ENCODE measurements around the gene KIAA0586. TPM values are rescaled to one million over a fixed set of nuclear protein-coding genes. Genes with fewer than 3 reads are reported as not detected.

KIAA0586 gene
- total RNA-seq, 1 experiment from 2014 or later = 20.4 TPM

- no peak for DNase-seq
- Histone ChIP-seq H3K36me3 (replicated peaks; ENCODE audit: control insufficient read depth, insufficient read depth, low read length) (no peaks in the 10 kb centered on the region), H3K27me3 (ENCODE audit: control insufficient read depth, insufficient read depth, low read length) (no peaks in the 10 kb centered on the region), H3K4me3 (ENCODE audit: insufficient read depth, low read depth, low read length) (no peak overlapping the region)
These were observed 120.1 kb downstream of the KIAA0586 start for GRCh38 chr14:58547649-58548048.

DNA sequence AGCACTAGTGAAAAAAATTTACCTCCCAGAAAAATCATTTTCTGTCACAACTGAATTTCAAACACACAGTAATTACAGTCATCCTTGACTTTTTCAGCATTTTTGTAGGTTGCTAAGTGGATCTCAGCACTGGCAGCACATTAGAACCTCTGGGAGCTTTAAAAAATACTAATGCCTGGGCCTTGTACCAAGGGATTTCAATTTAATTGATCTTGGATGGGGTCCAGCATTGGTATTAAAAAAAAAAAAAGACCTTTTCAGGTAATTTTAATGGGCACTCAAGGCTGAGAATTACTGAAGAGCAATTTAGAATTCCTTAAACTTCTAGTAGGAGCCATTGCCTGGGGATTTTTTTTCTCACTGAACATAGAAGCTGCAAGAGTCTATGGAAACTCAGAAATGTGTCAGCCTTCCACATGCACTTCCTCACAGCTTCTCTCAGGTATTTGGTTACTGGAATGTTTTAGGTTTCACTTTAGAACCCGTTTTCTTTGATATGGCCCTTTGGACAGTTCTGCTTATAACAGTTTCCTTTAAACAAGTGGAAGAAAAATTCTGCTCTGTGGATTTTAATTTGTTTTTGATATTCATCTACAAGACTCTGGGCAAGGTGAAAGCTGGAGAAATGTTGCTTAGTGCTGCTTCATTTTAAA, 121.7 kb downstream of the KIAA0586 start:
- Histone ChIP-seq H3K4me3 (ENCODE audit: insufficient read depth, low read depth, low read length) (no peak overlapping the region), H3K27me3 (ENCODE audit: control insufficient read depth, insufficient read depth, low read length) (no peaks in the 10 kb centered on the region), H3K36me3 (replicated peaks; ENCODE audit: control insufficient read depth, insufficient read depth, low read length) (no peaks in the 10 kb centered on the region)
- DNase-seq = no peak

DNA sequence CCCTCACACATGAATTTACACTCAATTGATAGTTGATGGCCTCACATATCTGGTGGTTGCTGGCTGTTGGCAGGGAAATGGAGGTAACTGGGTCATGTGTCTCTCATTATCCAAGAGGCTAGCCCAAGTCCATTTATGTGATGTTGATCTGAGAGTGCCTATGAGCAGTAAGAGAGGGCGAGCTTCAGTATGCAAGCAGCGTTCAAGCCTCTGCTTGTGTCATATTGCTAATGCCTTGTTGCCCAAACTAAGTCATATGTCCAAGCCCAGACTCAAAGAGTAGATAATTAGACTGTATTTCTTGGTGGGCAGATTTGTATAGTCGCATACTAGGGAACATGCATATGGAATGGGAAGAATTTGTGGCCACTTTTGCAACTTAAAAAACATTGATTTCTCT, 126.4 kb downstream of the KIAA0586 start:
- no peaks in the 10 kb centered on the region for H3K36me3 ChIP-seq (replicated peaks; ENCODE audit: control insufficient read depth, insufficient read depth, low read length)
- no peak for DNase-seq
- no peaks in the 10 kb centered on the region for H3K27me3 ChIP-seq (ENCODE audit: control insufficient read depth, insufficient read depth, low read length)
- H3K4me3 ChIP-seq (ENCODE audit: insufficient read depth, low read depth, low read length) = no peak overlapping the region

DNA sequence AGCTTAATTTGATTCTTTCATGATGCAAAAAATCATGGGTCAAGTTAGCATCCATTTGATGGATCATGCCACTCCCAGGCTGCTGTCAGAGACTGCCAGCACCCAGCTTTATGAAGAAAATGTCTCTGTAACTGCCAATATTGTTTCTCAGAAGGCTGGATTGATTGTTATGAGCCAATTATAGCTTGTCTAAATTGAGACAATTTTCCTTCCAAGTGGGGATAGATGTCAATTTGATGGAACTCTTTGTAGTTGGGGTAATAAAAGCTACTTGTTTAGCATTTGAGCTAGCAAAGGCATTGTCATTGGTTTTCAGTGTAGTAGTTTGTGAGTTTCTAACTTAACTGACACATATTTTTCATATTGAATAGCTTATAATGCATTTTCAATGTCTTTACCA, 128.1 kb downstream of the KIAA0586 start:
- H3K4me3 ChIP-seq (ENCODE audit: insufficient read depth, low read depth, low read length) = no peak overlapping the region
- no peaks in the 10 kb centered on the region for H3K27me3 ChIP-seq (ENCODE audit: control insufficient read depth, insufficient read depth, low read length)
- no peaks in the 10 kb centered on the region for H3K36me3 ChIP-seq (replicated peaks; ENCODE audit: control insufficient read depth, insufficient read depth, low read length)
- no peak for DNase-seq

- H3K36me3 ChIP-seq (replicated peaks; ENCODE audit: control insufficient read depth, insufficient read depth, low read length) = no peaks in the 10 kb centered on the region
- no peak for DNase-seq
- no peaks in the 10 kb centered on the region for H3K27me3 ChIP-seq (ENCODE audit: control insufficient read depth, insufficient read depth, low read length)
- H3K4me3 ChIP-seq (ENCODE audit: insufficient read depth, low read depth, low read length) = no peak overlapping the region
These were observed 129.7 kb downstream of the KIAA0586 start for GRCh38 chr14:58557242-58557641.

DNA sequence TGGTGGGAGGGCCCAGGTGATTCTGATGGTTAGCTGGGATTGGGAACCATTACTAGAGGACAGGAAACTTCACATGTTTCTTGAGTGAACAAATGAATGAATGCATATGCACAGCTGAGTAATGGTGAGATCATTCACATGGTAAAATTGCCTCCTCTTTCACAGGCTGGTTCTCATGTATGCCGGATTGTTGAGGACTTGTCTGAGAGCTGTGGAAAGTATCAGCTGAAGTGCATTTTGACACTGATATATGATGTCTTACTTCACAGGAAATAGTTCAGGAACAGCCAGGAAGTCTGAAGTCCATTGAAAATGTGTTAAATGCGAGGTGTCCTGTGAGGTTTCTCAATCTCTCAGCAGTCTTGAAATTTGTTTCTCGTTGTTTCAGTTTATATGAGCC, 132.7 kb downstream of the KIAA0586 start:
- H3K36me3 ChIP-seq (replicated peaks; ENCODE audit: control insufficient read depth, insufficient read depth, low read length) = no peaks in the 10 kb centered on the region
- H3K4me3 ChIP-seq (ENCODE audit: insufficient read depth, low read depth, low read length) = no peak overlapping the region
- H3K27me3 ChIP-seq (ENCODE audit: control insufficient read depth, insufficient read depth, low read length) = no peaks in the 10 kb centered on the region
- DNase-seq = no peak

DNA sequence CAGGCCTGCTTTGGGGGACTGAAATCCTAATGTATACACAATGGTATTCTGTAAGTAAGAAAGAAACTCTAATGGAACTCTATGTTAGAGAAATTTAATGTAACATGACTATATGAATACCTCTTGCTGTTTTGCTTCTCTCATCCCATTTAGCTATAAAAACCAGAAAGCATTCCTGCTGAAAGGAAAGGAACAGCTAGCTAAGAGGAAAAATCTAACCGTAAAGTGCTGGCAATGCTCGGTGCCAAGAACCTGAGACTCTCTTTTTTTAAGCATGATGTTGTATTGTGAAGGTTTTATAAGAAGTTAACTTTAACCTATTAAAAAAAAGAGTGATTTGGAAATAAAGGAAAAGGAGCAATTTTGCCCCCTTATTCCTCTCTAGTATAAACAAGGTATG, 134.6 kb downstream of the KIAA0586 start:
- no peaks in the 10 kb centered on the region for H3K27me3 ChIP-seq (ENCODE audit: control insufficient read depth, insufficient read depth, low read length)
- DNase-seq = no peak
- H3K4me3 ChIP-seq (ENCODE audit: insufficient read depth, low read depth, low read length) = no peak overlapping the region
- no peaks in the 10 kb centered on the region for H3K36me3 ChIP-seq (replicated peaks; ENCODE audit: control insufficient read depth, insufficient read depth, low read length)

- Histone ChIP-seq H3K36me3 (replicated peaks; ENCODE audit: control insufficient read depth, insufficient read depth, low read length) (no peaks in the 10 kb centered on the region), H3K27me3 (ENCODE audit: control insufficient read depth, insufficient read depth, low read length) (no peaks in the 10 kb centered on the region), H3K4me3 (ENCODE audit: insufficient read depth, low read depth, low read length) (no peak overlapping the region)
- DNase-seq = no peak
These were observed 136.5 kb downstream of the KIAA0586 start for GRCh38 chr14:58563978-58564377.

DNA sequence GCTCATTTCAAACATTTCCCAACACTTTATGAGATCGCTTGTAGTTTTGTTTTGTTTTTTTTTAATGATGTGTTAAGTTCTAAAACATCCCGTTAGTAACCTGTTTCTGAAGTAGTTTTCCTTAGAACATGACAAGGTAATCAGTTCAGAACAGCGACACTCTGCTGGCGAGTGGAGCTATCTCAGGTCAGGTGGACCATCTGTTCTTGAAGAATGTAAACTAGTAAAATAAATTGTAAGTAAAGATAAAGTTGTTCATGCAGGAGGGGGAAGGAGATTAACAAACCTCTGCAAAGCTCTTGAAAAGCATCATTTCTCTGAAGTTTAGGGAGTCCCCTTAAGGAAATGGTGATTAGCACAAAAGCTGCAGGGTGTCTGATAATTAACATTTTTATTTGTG, 138.3 kb downstream of the KIAA0586 start:
- no peak for DNase-seq
- no peak overlapping the region for H3K4me3 ChIP-seq (ENCODE audit: insufficient read depth, low read depth, low read length)

GRCh38 chr14:58566979-58567378, 139.5 kb downstream of the KIAA0586 start:
- DNase-seq = no peak
- H3K27me3 ChIP-seq (ENCODE audit: control insufficient read depth, insufficient read depth, low read length) = no peaks in the 10 kb centered on the region
- H3K36me3 ChIP-seq (replicated peaks; ENCODE audit: control insufficient read depth, insufficient read depth, low read length) = no peaks in the 10 kb centered on the region
- H3K4me3 ChIP-seq (ENCODE audit: insufficient read depth, low read depth, low read length) = no peak overlapping the region

More for the DNA sequence above, 138.3 kb downstream of the KIAA0586 start:
- Histone ChIP-seq H3K27me3 (ENCODE audit: control insufficient read depth, insufficient read depth, low read length) (no peaks in the 10 kb centered on the region), H3K36me3 (replicated peaks; ENCODE audit: control insufficient read depth, insufficient read depth, low read length) (no peaks in the 10 kb centered on the region)

DNA sequence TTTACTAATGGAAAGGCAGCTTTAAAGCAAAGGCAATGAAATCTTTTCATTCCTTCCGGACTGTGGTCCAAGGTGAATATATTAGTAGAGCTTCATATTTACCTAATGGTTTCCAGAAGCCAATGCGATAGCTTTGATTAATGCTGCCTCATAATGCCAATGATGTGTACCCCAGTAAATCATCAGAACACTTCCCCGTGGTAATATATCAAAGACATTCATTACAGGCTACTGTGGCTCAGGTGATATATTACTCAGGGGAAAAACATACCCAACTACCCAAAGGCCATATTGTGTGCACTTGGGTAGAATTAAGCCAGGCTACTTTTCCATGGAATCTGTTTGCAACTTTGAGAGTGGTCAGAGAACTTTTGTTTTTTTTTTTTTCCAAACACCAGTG, 140.8 kb downstream of the KIAA0586 start:
- Histone ChIP-seq H3K4me3 (ENCODE audit: insufficient read depth, low read depth, low read length) (no peak overlapping the region), H3K27me3 (ENCODE audit: control insufficient read depth, insufficient read depth, low read length) (no peaks in the 10 kb centered on the region), H3K36me3 (replicated peaks; ENCODE audit: control insufficient read depth, insufficient read depth, low read length) (no peaks in the 10 kb centered on the region)
- DNase-seq = no peak

DNA sequence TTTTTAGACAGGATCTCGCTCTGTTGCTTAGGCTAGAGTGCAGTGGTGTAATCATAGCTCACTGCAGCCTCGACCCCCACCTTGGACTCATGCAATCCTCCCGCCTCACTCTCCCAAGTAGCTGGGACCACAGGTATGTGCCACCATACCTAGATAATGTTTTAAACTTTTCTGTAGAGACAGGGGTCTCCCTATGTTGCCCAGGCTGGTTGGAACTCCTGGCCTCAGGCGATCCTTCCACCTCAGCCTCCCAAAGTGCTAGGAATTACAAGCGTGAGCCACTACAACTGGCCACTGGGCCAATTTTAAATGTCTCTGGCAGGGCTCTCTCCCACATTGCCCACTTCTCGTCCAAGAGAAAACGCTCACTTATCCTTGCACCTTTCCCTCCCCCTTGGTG, 143.7 kb downstream of the KIAA0586 start:
- no peak for DNase-seq

GRCh38 chr14:58571769-58572472, 144.4 kb downstream of the KIAA0586 start:
- Histone ChIP-seq H3K36me3 (replicated peaks; ENCODE audit: control insufficient read depth, insufficient read depth, low read length) (no peaks in the 10 kb centered on the region), H3K27me3 (ENCODE audit: control insufficient read depth, insufficient read depth, low read length) (no peaks in the 10 kb centered on the region), H3K4me3 (ENCODE audit: insufficient read depth, low read depth, low read length) (no peak overlapping the region)
- peak; percentile 33 for DNase-seq

More for the DNA sequence above, 143.7 kb downstream of the KIAA0586 start:
- no peaks in the 10 kb centered on the region for H3K36me3 ChIP-seq (replicated peaks; ENCODE audit: control insufficient read depth, insufficient read depth, low read length)
- no peak overlapping the region for H3K4me3 ChIP-seq (ENCODE audit: insufficient read depth, low read depth, low read length)
- H3K27me3 ChIP-seq (ENCODE audit: control insufficient read depth, insufficient read depth, low read length) = no peaks in the 10 kb centered on the region

GRCh38 chr14:58572473-58572853, 144.9 kb downstream of the KIAA0586 start:
- H3K36me3 ChIP-seq (replicated peaks; ENCODE audit: control insufficient read depth, insufficient read depth, low read length) = no peaks in the 10 kb centered on the region
- H3K27me3 ChIP-seq (ENCODE audit: control insufficient read depth, insufficient read depth, low read length) = no peaks in the 10 kb centered on the region
- DNase-seq = no peak
- H3K4me3 ChIP-seq (ENCODE audit: insufficient read depth, low read depth, low read length) = no peak overlapping the region

- no peak for DNase-seq
- Histone ChIP-seq H3K27me3 (ENCODE audit: control insufficient read depth, insufficient read depth, low read length) (no peaks in the 10 kb centered on the region), H3K4me3 (ENCODE audit: insufficient read depth, low read depth, low read length) (no peak overlapping the region), H3K36me3 (replicated peaks; ENCODE audit: control insufficient read depth, insufficient read depth, low read length) (no peaks in the 10 kb centered on the region)
These were observed 145.3 kb downstream of the KIAA0586 start for GRCh38 chr14:58572863-58573262.

Data from H7 (cell line).